Stimulated activated CD8-positive, alpha-beta memory T cell treated with anti-CD3 and anti-CD28 coated beads, Interleukin-12 subunit alpha, Interleukin-12 subunit beta, amount 100 ng/mL, for 1 hour (primary cell): ENCODE measurements around the gene IL1RAPL2.
"Not testable (repeated sequence)": the region's sequence is repeated elsewhere in the genome, so short reads cannot be mapped to it uniquely, and the experiment has no call there.

Experiments used
- DNase-seq: peaks from one replicate; pipeline ENCODE4 v3.0.0-alpha.2; 2020; ENCODE audit warnings: low read depth

The IL1RAPL2 gene

GRCh38 chrX:104565791-104566680 lies at the start of gene IL1RAPL2:
Gene IL1RAPL2, plus strand, starts transcription at chrX:104566199.
- DNase-seq = no peak

GRCh38 chrX:104522386-104522785 lies 43.6 kb upstream of the IL1RAPL2 start:
- no peak for DNase-seq

GRCh38 chrX:104523858-104524257 lies 42.1 kb upstream of the IL1RAPL2 start:
- no peak for DNase-seq

GRCh38 chrX:104539081-104539480 lies 26.9 kb upstream of the IL1RAPL2 start:
- DNase-seq = no peak

GRCh38 chrX:104542447-104542846 lies 23.6 kb upstream of the IL1RAPL2 start:
- not testable (repeated sequence) for DNase-seq

- DNase-seq = no peak
Measured at GRCh38 chrX:104564335-104564734, 1.7 kb upstream of the IL1RAPL2 start.

GRCh38 chrX:104564921-104565703 lies 887 bp upstream of the IL1RAPL2 start:
- no peak for DNase-seq

GRCh38 chrX:104566681-104567501 lies 892 bp downstream of the IL1RAPL2 start:
- DNase-seq = no peak

- DNase-seq = no peak
Measured at GRCh38 chrX:104567506-104567905, 1.5 kb downstream of the IL1RAPL2 start.

- no peak for DNase-seq
Measured at GRCh38 chrX:104568304-104568915, 2.4 kb downstream of the IL1RAPL2 start.

- DNase-seq = no peak
Measured at GRCh38 chrX:104618106-104618895, 52.3 kb downstream of the IL1RAPL2 start.

GRCh38 chrX:104621781-104622180 lies 55.8 kb downstream of the IL1RAPL2 start:
- no peak for DNase-seq

- DNase-seq = no peak
Measured at GRCh38 chrX:104641176-104641575, 75.2 kb downstream of the IL1RAPL2 start.

- DNase-seq = no peak
Measured at GRCh38 chrX:104647084-104647483, 81.1 kb downstream of the IL1RAPL2 start.

GRCh38 chrX:104659005-104659744 lies 93.2 kb downstream of the IL1RAPL2 start:
- DNase-seq = no peak

- no peak for DNase-seq
Measured at GRCh38 chrX:104660092-104660491, 94.1 kb downstream of the IL1RAPL2 start.

GRCh38 chrX:104662694-104663093 lies 96.7 kb downstream of the IL1RAPL2 start:
- no peak for DNase-seq

- DNase-seq = no peak
Measured at GRCh38 chrX:104665691-104666090, 99.7 kb downstream of the IL1RAPL2 start.

- no peak for DNase-seq
Measured at GRCh38 chrX:104668550-104668949, 102.6 kb downstream of the IL1RAPL2 start.

GRCh38 chrX:104669063-104669462 lies 103.1 kb downstream of the IL1RAPL2 start:
- DNase-seq = no peak
